HCT116 (cell line): ENCODE measurements around the gene IFT57. TPM values are rescaled to one million over a fixed set of nuclear protein-coding genes. Genes with fewer than 3 reads are reported as not detected.

Source experiments
- ATAC-seq: fragments of 200-7000 bp; cut with Tn5 transposase; 2 replicates; pipeline ENCODE4 v1.9.1; 2020; ENCODE audit warnings: mild to moderate bottlenecking, moderate library complexity
- BruUV-seq: library from RNA; stranded (reverse); fragments of 400-500 nt; replicated peaks from 2 replicates; lab custom pipeline; 2021; lab: Mats Ljungman, UMichigan
- CTCF ChIA-PET: fragments of 300-600 bp; sonication (Branson Sonifier 250); formaldehyde crosslinking; loops from one replicate; lab custom pipeline; 2021; ENCODE audit warnings: antibody characterized with exemption; lab: Charles Lee
- POLR2A ChIA-PET: fragments of 300-600, 350-600 bp; sonication (Branson Sonifier 250); formaldehyde crosslinking; loops from one replicate; lab custom pipeline; 2021; ENCODE audit warnings: antibody characterized with exemption; lab: Charles Lee
- RAD21 ChIA-PET, 2 experiments: fragments of 300-600 bp; sonication (Branson Sonifier 250); formaldehyde crosslinking; loops; one replicate each; lab custom pipeline; 2023; ENCODE audit warnings: low total read pairs in 2 of 2; ENCODE audit not compliant: uncharacterized antibody in 2 of 2, unreplicated experiment in 2 of 2, low non-redundant PET in 1 of 2; lab: Charles Lee
- DNase-seq: peaks from one replicate; pipeline ENCODE4 v3.0.0-alpha.2; 2010; ENCODE audit warnings: low read depth, low spot score
- H2AFZ ChIP-seq: fragments of 200-600 bp; shearing (Covaris generic), sonication (generic); 2 replicates; pipeline ENCODE4 v1.6.1; 2017; ENCODE audit warnings: low read depth, mixed run types, mixed read lengths, antibody characterized with exemption, low read length; ENCODE audit not compliant: poor library complexity, severe bottlenecking
- H3K27ac ChIP-seq: 2 replicates; pipeline ENCODE4 v1.5.1; 2012; ENCODE audit warnings: low read depth, low read length
- H3K27me3 ChIP-seq: fragments of 200-600 bp; sonication (generic); 2 replicates; pipeline ENCODE4 v1.6.1; 2016; ENCODE audit warnings: mixed run types, low read length, mixed read lengths; ENCODE audit not compliant: insufficient read depth
- H3K36me3 ChIP-seq, 2 experiments: fragments of 200-500 bp in 1 of 2; fragments of 200-600 bp in 1 of 2; sonication (Bioruptor generic) in 1 of 2; sonication (generic) in 1 of 2; 2 replicates each; pipeline versions ENCODE4 v1.5.1 to v1.6.1; 2014 to 2016; ENCODE audit warnings: low read length in 2 of 2, inconsistent platforms in 1 of 2, mixed read lengths in 1 of 2, mixed run types in 1 of 2; ENCODE audit not compliant: insufficient read depth in 2 of 2, control insufficient read depth in 1 of 2
- H3K4me1 ChIP-seq, 2 experiments: fragments of 200-600 bp in 1 of 2; sonication (generic) in 1 of 2; 2 replicates each; pipeline versions ENCODE4 v1.5.1 to v1.6.1; 2012 to 2017; ENCODE audit warnings: low read length in 2 of 2, inconsistent platforms in 1 of 2, mild to moderate bottlenecking in 1 of 2, mixed read lengths in 1 of 2, mixed run types in 1 of 2, moderate library complexity in 1 of 2; ENCODE audit not compliant: insufficient read depth in 2 of 2, control insufficient read depth in 1 of 2
- H3K4me2 ChIP-seq: fragments of 200-600 bp; sonication (generic); 2 replicates; pipeline ENCODE4 v1.6.1; 2017; ENCODE audit warnings: mixed run types, low read length, mixed read lengths
- H3K4me3 ChIP-seq, 2 experiments: fragments of 200-600 bp in 1 of 2; sonication (generic) in 1 of 2; replicated peaks in 1 of 2; 2 replicates each; pipeline ENCODE4 v1.5.1; 2011 to 2016; ENCODE audit warnings: low read length in 2 of 2, control low read depth in 1 of 2, low read depth in 1 of 2, mild to moderate bottlenecking in 1 of 2, mixed read lengths in 1 of 2, mixed run types in 1 of 2
- H3K79me2 ChIP-seq: fragments of 200-600 bp; sonication (generic); 2 replicates; pipeline ENCODE4 v1.6.1; 2017; ENCODE audit warnings: mild to moderate bottlenecking, mixed run types, low read length, moderate library complexity, mixed read lengths; ENCODE audit not compliant: insufficient read depth
- H3K9ac ChIP-seq: fragments of 200-600 bp; sonication (generic); 2 replicates; pipeline ENCODE4 v1.6.1; 2016; ENCODE audit warnings: low read length, mixed read lengths
- H3K9me2 ChIP-seq: fragments of 200-600 bp; sonication (generic), shearing (Covaris generic); 2 replicates; pipeline ENCODE4 v1.6.1; 2017; ENCODE audit warnings: mixed run types, mild to moderate bottlenecking, moderate library complexity; ENCODE audit not compliant: insufficient read depth
- H3K9me3 ChIP-seq, 2 experiments: fragments of 200-500 bp in 1 of 2; fragments of 200-600 bp in 1 of 2; sonication (Bioruptor generic) in 1 of 2; sonication (generic) in 1 of 2; 2 replicates each; pipeline ENCODE4 v1.6.1; 2014 to 2017; ENCODE audit warnings: low read length in 2 of 2, mixed read lengths in 2 of 2, inconsistent platforms in 1 of 2, low read depth in 1 of 2, mild to moderate bottlenecking in 1 of 2, mixed run types in 1 of 2, moderate library complexity in 1 of 2; ENCODE audit not compliant: control insufficient read depth in 1 of 2, insufficient read depth in 1 of 2
- H4K20me1 ChIP-seq: fragments of 200-600 bp; sonication (generic), shearing (Covaris generic); 2 replicates; pipeline ENCODE4 v1.6.1; 2017; ENCODE audit warnings: mixed run types, mild to moderate bottlenecking, moderate library complexity; ENCODE audit not compliant: insufficient read depth
- EZH2phosphoT487 ChIP-seq: fragments of 200-600 bp; IDR thresholded peaks from 2 replicates; pipeline ENCODE4 v1.6.1; 2018; ENCODE audit warnings: antibody characterized with exemption, borderline replicate concordance
- JUND ChIP-seq: IDR thresholded peaks from 2 replicates; pipeline ENCODE4 v1.6.1; 2012
- POLR2A ChIP-seq: IDR thresholded peaks from 2 replicates; pipeline ENCODE4 v1.7.0; 2011; ENCODE audit warnings: borderline replicate concordance; ENCODE audit not compliant: insufficient read depth, insufficient read length; ENCODE audit errors: extremely low read depth
- POLR2AphosphoS5 ChIP-seq: IDR thresholded peaks from 2 replicates; pipeline ENCODE4 v1.6.1; 2011; ENCODE audit warnings: mild to moderate bottlenecking, low read depth, low read length, moderate library complexity
- RAD21 ChIP-seq: IDR thresholded peaks from 2 replicates; pipeline ENCODE4 v1.6.1; 2012; ENCODE audit warnings: low read depth, mild to moderate bottlenecking
- SIN3A ChIP-seq: IDR thresholded peaks from 2 replicates; pipeline ENCODE4 v1.6.1; 2012; ENCODE audit warnings: low read depth
- SRF ChIP-seq: IDR thresholded peaks from 2 replicates; pipeline ENCODE4 v1.6.1; 2012; ENCODE audit warnings: low read depth
- TCF7L2 ChIP-seq: IDR thresholded peaks from 2 replicates; pipeline ENCODE4 v1.7.0; 2011; ENCODE audit warnings: borderline replicate concordance, inconsistent platforms; ENCODE audit not compliant: insufficient read depth, insufficient read length; ENCODE audit errors: extremely low read depth
- YY1 ChIP-seq: IDR thresholded peaks from 2 replicates; pipeline ENCODE4 v1.6.1; 2011; ENCODE audit warnings: low read length, low read depth, moderate library complexity, mild to moderate bottlenecking; ENCODE audit not compliant: insufficient replicate concordance; ENCODE audit errors: extremely low read depth
- ZNF274 ChIP-seq: fragments of 200-500 bp; sonication (Bioruptor generic); IDR thresholded peaks from 2 replicates; pipeline ENCODE4 v1.6.1; 2014; ENCODE audit warnings: mild to moderate bottlenecking, low read depth, low read length, inconsistent platforms
- intact Hi-C: fragments of 100-400 bp; cut with micrococcal nuclease; formaldehyde crosslinking; loops from 2 replicates; pipeline ENCODE4 v1.10.0; 2022
- total RNA-seq: library from RNA; stranded (reverse); gene quantifications from one replicate; pipeline ENCODE4 v1.2.1, GENCODE V29; 2021; ENCODE audit not compliant: unreplicated experiment
- TF ChIP-seq, protein P1 (sequence below): IDR thresholded peaks from 2 replicates; pipeline ENCODE4 v1.6.1; 2012
- TF ChIP-seq, protein P2 (sequence below), 3 experiments: fragments of 200-600 bp in 1 of 3; sonication (generic) in 1 of 3; IDR thresholded peaks in 2 of 3; conservative IDR thresholded peaks in 1 of 3; 2 replicates each; pipeline ENCODE4 v1.5.1; 2012 to 2017; ENCODE audit warnings: low read depth in 2 of 3, low read length in 2 of 3, antibody characterized with exemption in 1 of 3, borderline replicate concordance in 1 of 3, control low read depth in 1 of 3, mild to moderate bottlenecking in 1 of 3, mixed read lengths in 1 of 3, mixed run types in 1 of 3, moderate library complexity in 1 of 3; ENCODE audit not compliant: insufficient read depth in 1 of 3
- TF ChIP-seq, protein P3 (sequence below): IDR thresholded peaks from 2 replicates; pipeline ENCODE4 v1.6.1; 2012; ENCODE audit warnings: low read depth
- TF ChIP-seq, protein P4 (sequence below): IDR thresholded peaks from 2 replicates; pipeline ENCODE4 v1.6.1; 2012

Gene IFT57
- total RNA-seq, 1 experiment from 2014 or later, result 38.4 TPM

DNA sequence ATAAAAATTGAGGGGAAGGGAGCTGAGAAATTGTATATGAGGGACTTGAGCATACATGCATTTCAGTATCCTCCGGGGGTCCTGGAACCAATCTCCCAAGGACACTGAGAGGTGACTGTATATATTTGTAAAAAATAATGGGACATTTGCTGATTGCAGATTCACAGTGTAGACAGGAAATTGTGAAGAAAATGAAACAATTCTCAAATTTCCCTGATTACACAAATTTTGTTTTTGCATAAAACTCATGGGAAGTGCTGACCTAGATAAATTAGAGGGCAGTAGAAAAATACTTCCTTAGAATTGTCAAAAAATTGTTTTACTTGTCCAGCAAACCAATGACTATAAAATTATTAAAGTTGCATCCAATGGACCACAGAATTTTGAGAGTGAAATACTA is 64.0 kb downstream of the IFT57 start:
- TF ChIP-seq POLR2AphosphoS5 (no peak), YY1 (no peak), SRF (no peak), POLR2A (no peak), TCF7L2 (no peak), EZH2phosphoT487 (no peak), JUND (no peak), ZNF274 (no peak), RAD21 (no peak), SIN3A (no peak)
- TF ChIP-seq, protein P1, sequence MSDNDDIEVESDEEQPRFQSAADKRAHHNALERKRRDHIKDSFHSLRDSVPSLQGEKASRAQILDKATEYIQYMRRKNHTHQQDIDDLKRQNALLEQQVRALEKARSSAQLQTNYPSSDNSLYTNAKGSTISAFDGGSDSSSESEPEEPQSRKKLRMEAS, result no peak
- TF ChIP-seq, protein P2, sequence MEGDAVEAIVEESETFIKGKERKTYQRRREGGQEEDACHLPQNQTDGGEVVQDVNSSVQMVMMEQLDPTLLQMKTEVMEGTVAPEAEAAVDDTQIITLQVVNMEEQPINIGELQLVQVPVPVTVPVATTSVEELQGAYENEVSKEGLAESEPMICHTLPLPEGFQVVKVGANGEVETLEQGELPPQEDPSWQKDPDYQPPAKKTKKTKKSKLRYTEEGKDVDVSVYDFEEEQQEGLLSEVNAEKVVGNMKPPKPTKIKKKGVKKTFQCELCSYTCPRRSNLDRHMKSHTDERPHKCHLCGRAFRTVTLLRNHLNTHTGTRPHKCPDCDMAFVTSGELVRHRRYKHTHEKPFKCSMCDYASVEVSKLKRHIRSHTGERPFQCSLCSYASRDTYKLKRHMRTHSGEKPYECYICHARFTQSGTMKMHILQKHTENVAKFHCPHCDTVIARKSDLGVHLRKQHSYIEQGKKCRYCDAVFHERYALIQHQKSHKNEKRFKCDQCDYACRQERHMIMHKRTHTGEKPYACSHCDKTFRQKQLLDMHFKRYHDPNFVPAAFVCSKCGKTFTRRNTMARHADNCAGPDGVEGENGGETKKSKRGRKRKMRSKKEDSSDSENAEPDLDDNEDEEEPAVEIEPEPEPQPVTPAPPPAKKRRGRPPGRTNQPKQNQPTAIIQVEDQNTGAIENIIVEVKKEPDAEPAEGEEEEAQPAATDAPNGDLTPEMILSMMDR (IDR thresholded peaks at IDR 0.05 in 2 of 3, conservative IDR thresholded peaks at IDR 0.05 in 1 of 3; ENCODE audit: borderline replicate concordance in 1 of 3, insufficient read depth in 1 of 3, low read depth in 2 of 3, low read length in 2 of 3), result no peak
- TF ChIP-seq, protein P3, sequence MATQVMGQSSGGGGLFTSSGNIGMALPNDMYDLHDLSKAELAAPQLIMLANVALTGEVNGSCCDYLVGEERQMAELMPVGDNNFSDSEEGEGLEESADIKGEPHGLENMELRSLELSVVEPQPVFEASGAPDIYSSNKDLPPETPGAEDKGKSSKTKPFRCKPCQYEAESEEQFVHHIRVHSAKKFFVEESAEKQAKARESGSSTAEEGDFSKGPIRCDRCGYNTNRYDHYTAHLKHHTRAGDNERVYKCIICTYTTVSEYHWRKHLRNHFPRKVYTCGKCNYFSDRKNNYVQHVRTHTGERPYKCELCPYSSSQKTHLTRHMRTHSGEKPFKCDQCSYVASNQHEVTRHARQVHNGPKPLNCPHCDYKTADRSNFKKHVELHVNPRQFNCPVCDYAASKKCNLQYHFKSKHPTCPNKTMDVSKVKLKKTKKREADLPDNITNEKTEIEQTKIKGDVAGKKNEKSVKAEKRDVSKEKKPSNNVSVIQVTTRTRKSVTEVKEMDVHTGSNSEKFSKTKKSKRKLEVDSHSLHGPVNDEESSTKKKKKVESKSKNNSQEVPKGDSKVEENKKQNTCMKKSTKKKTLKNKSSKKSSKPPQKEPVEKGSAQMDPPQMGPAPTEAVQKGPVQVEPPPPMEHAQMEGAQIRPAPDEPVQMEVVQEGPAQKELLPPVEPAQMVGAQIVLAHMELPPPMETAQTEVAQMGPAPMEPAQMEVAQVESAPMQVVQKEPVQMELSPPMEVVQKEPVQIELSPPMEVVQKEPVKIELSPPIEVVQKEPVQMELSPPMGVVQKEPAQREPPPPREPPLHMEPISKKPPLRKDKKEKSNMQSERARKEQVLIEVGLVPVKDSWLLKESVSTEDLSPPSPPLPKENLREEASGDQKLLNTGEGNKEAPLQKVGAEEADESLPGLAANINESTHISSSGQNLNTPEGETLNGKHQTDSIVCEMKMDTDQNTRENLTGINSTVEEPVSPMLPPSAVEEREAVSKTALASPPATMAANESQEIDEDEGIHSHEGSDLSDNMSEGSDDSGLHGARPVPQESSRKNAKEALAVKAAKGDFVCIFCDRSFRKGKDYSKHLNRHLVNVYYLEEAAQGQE, result no peak
- TF ChIP-seq, protein P4, sequence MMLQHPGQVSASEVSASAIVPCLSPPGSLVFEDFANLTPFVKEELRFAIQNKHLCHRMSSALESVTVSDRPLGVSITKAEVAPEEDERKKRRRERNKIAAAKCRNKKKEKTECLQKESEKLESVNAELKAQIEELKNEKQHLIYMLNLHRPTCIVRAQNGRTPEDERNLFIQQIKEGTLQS, result no peak
- DNase-seq, result no peak
- H3K9ac ChIP-seq, result no peak overlapping the region
- no peak overlapping the region for H3K4me2 ChIP-seq
- no peaks in the 10 kb centered on the region for H3K9me3 ChIP-seq
- no peak overlapping the region for H3K27ac ChIP-seq
- no peak for ATAC-seq
- H2AFZ ChIP-seq, result no peak overlapping the region
- H3K27me3 ChIP-seq, result no peaks in the 10 kb centered on the region
- no peaks in the 10 kb centered on the region for H3K79me2 ChIP-seq
- POLR2A ChIA-PET, result no interaction called here
- RAD21 ChIA-PET, result no interaction called here
- no peaks in the 10 kb centered on the region for H4K20me1 ChIP-seq
- CTCF ChIA-PET, result interaction anchor here (0.5 kb wide), 1 partner anchor 27 kb away, joined by 3 read pairs; no protein-coding TSS in a partner anchor
- no peaks in the 10 kb centered on the region for H3K9me2 ChIP-seq
- no peak overlapping the region for H3K4me3 ChIP-seq
- peaks cover 0 to 2% of the 10 kb centered on the region in 2 experiments; a peak in 2 of 4 replicates for H3K36me3 ChIP-seq
- peaks cover 3 to 15% of the 10 kb centered on the region in 2 experiments; a peak in 2 of 4 replicates for H3K4me1 ChIP-seq
- intact Hi-C loops, result no loop called here
- no TSS peak for BruUV-seq
